ENCODE measurements around the gene SLC6A13.
"Not testable (repeated sequence)": the region's sequence is repeated elsewhere in the genome, so short reads cannot be mapped to it uniquely, and the experiment has no call there.

SLC6A13 gene

GRCh38 chr12:195156-195555 lies 67.5 kb downstream of the SLC6A13 start:
- no peak for DNase-seq

GRCh38 chr12:194276-194675 lies 68.4 kb downstream of the SLC6A13 start:
- no peak for DNase-seq

GRCh38 chr12:193261-193660 lies 69.4 kb downstream of the SLC6A13 start:
- no peak for DNase-seq

- DNase-seq = no peak
Observed at GRCh38 chr12:191541-191940, 71.1 kb downstream of the SLC6A13 start.

- no peak for DNase-seq
Observed at GRCh38 chr12:190881-191280, 71.8 kb downstream of the SLC6A13 start.

GRCh38 chr12:189622-189962 lies 73.0 kb downstream of the SLC6A13 start:
- no peak for DNase-seq

- DNase-seq = peak; percentile 16 to 56
Observed at GRCh38 chr12:188910-189621, 73.6 kb downstream of the SLC6A13 start.

GRCh38 chr12:187986-188909 lies 74.4 kb downstream of the SLC6A13 start:
- not testable (repeated sequence) for DNase-seq

GRCh38 chr12:186006-186625 lies 76.5 kb downstream of the SLC6A13 start:
- no peak for DNase-seq

GRCh38 chr12:185576-185955 lies 77.1 kb downstream of the SLC6A13 start:
- no peak for DNase-seq

- DNase-seq = no peak
Observed at GRCh38 chr12:184811-185575, 77.6 kb downstream of the SLC6A13 start.

GRCh38 chr12:182381-182892 lies 80.2 kb downstream of the SLC6A13 start:
- DNase-seq = no peak

- no peak for DNase-seq
Observed at GRCh38 chr12:181921-182320, 80.7 kb downstream of the SLC6A13 start.

- no peak for DNase-seq
Observed at GRCh38 chr12:180445-180844, 82.2 kb downstream of the SLC6A13 start.

GRCh38 chr12:179885-180284 lies 82.8 kb downstream of the SLC6A13 start:
- no peak for DNase-seq

- peak in 1 of 2 experiments; percentile 16 for DNase-seq
Observed at GRCh38 chr12:179131-179884, 83.3 kb downstream of the SLC6A13 start.

GRCh38 chr12:178829-179109 lies 83.9 kb downstream of the SLC6A13 start:
- DNase-seq = no peak

- DNase-seq = no peak
Observed at GRCh38 chr12:177980-178828, 84.4 kb downstream of the SLC6A13 start.

- no peak for DNase-seq
Observed at GRCh38 chr12:177336-177979, 85.2 kb downstream of the SLC6A13 start.

- DNase-seq = no peak
Observed at GRCh38 chr12:176321-177181, 86.1 kb downstream of the SLC6A13 start.
